ENCODE data around the gene SEMA3D.
A peak's percentile ranks its signal among the peaks of the same experiment; 100 is the strongest.

GRCh38 chr7:85186521-85187241 is at the start of gene SEMA3D:
- no peak for TF ChIP-seq POLR2A (IDR thresholded peaks at IDR 0.05; ENCODE audit: insufficient read depth in 1 of 2, low read depth in 2 of 2, low read length in 2 of 2)
- no peak for TF ChIP-seq SMYD3 (CRISPR knock-in tag; IDR thresholded peaks at IDR 0.05)
- TF ChIP-seq REPIN1 (CRISPR knock-in tag; IDR thresholded peaks at IDR 0.05; ENCODE audit: borderline replicate concordance, low read depth): 0 out of 2 replicates have a peak, but pooled peaks have one; percentile 2
- no peak for TF ChIP-seq ZNF816 (CRISPR knock-in tag; IDR thresholded peaks at IDR 0.05; ENCODE audit: borderline replicate concordance)
- TF ChIP-seq PHB2 (IDR thresholded peaks at IDR 0.05; ENCODE audit: partially characterized antibody): no peak
- no peak for TF ChIP-seq JUND (CRISPR knock-in tag; IDR thresholded peaks at IDR 0.05)
- no peak for TF ChIP-seq FOXP1 (IDR thresholded peaks at IDR 0.05)
- no peak for TF ChIP-seq FOXP1 (CRISPR knock-in tag; IDR thresholded peaks at IDR 0.05)
- no peak for TF ChIP-seq ERF (CRISPR knock-in tag; IDR thresholded peaks at IDR 0.05)
- TF ChIP-seq CTCF (CRISPR knock-in tag; IDR thresholded peaks at IDR 0.05): peak; percentile 86
- no peak for TF ChIP-seq U2AF2 (IDR thresholded peaks at IDR 0.05; ENCODE audit: low read depth, low read length)
- TF ChIP-seq ZNF292 (CRISPR knock-in tag; IDR thresholded peaks at IDR 0.05; ENCODE audit: borderline replicate concordance, low read depth): no peak
- no peak for TF ChIP-seq FOXA1 (IDR thresholded peaks at IDR 0.05)
- no peak for TF ChIP-seq FOXA1 (CRISPR knock-in tag; IDR thresholded peaks at IDR 0.05)
- TF ChIP-seq RARA (CRISPR knock-in tag; IDR thresholded peaks at IDR 0.05): no peak
- TF ChIP-seq NBN (conservative IDR thresholded peaks at IDR 0.05): no peak
